Thoracic aorta (tissue), 2 donors: ENCODE results near the gene PDE6D. TPM values are rescaled to one million over a fixed set of nuclear protein-coding genes. Genes with fewer than 3 reads are reported as not detected.

Experiments used
- ATAC-seq: fragments of 150-250 bp; one replicate; pipeline ENCODE4 v1.8.0; 2017; ENCODE audit warnings: low read depth; ENCODE audit not compliant: insufficient number of reproducible peaks, low FRiP score
- DNase-seq: peaks from one replicate; pipeline ENCODE4 v3.0.0-alpha.2; 2020; ENCODE audit warnings: low spot score
- H3K27ac ChIP-seq, 2 donors: fragments of 200-600 bp; sonication (generic); 1 replicate in 1 of 2; 2 replicates in 1 of 2; pipeline ENCODE4 v1.5.1; 2016; ENCODE audit warnings: mild to moderate bottlenecking in 2 of 2, moderate library complexity in 2 of 2
- H3K27me3 ChIP-seq: fragments of 200-600 bp; sonication (generic); replicated peaks from 2 replicates; pipeline ENCODE4 v1.6.0; 2016; ENCODE audit warnings: mild to moderate bottlenecking; ENCODE audit not compliant: insufficient read depth
- H3K36me3 ChIP-seq: fragments of 200-600 bp; sonication (generic); one replicate; pipeline ENCODE4 v1.5.1; 2016
- H3K4me1 ChIP-seq, 2 donors: fragments of 200-600 bp; sonication (generic); 1 replicate in 1 of 2; 2 replicates in 1 of 2; pipeline versions ENCODE4 v1.5.1 to v1.6.0; 2016; ENCODE audit warnings: low read depth in 2 of 2, mild to moderate bottlenecking in 1 of 2; ENCODE audit not compliant: control insufficient read depth in 1 of 2
- H3K4me3 ChIP-seq: fragments of 200-600 bp; sonication (generic); 2 replicates; pipeline ENCODE4 v1.5.1; 2016; ENCODE audit warnings: mild to moderate bottlenecking
- H3K9me3 ChIP-seq: fragments of 200-600 bp; sonication (generic); 2 replicates; pipeline ENCODE4 v1.5.1; 2016
- total RNA-seq, 2 donors: library from RNA; depleted of rRNA; stranded (reverse); fragments of >200 nt; gene quantifications; one replicate each; pipeline versions ENCODE4 v1.1.0 to v1.2.3, GENCODE V29; 2016
- TF ChIP-seq, protein P1 (sequence below): fragments of 200-600 bp; sonication (generic); IDR thresholded peaks from one replicate; pipeline ENCODE4 v1.5.1; 2019; ENCODE audit warnings: antibody characterized with exemption

Gene PDE6D
- total RNA-seq, 2 donors from 2014 or later = 24.9 to 30.2 TPM

DNA sequence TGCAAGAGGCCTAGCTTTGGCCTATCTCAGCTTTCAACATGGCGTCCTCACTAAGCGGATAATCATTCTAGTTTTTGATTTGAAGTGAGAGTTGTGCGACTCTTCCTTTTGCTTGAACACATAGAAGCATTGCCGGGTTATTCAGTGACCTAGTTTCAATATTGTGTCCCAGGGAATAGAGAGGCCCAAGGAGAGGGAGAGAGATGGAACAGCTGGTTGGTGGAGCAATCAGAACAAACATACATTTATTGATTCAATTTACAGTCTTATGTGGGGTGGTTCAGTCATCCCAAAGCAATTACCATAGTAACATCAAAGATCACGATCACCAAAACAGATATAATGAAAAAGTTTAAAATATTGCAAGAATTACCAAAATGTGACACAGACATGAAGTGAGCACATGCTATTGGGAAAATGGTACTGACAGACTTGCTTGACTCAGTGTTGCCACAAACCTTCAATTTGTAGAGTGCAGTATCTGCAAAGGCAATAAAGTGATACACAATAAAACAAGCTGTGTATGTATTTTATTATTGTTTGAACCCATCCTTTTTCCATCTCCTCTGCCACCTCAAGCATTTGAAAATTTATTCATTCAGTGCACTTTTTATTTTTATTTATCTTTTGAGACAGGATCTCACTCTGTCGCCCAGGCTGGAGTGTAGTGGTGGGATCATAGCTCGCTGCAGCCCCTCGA, 35.4 kb upstream of the PDE6D start:
- Histone ChIP-seq H3K27me3 (no peaks in the 10 kb centered on the region), H3K9me3 (peaks cover 3% of the 10 kb centered on the region), H3K27ac (no peak overlapping the region), H3K36me3 (peaks cover 3% of the 10 kb centered on the region), H3K4me1 (no peaks in the 10 kb centered on the region), H3K4me3 (no peak overlapping the region)
- DNase-seq = no peak
- TF ChIP-seq, protein P1, sequence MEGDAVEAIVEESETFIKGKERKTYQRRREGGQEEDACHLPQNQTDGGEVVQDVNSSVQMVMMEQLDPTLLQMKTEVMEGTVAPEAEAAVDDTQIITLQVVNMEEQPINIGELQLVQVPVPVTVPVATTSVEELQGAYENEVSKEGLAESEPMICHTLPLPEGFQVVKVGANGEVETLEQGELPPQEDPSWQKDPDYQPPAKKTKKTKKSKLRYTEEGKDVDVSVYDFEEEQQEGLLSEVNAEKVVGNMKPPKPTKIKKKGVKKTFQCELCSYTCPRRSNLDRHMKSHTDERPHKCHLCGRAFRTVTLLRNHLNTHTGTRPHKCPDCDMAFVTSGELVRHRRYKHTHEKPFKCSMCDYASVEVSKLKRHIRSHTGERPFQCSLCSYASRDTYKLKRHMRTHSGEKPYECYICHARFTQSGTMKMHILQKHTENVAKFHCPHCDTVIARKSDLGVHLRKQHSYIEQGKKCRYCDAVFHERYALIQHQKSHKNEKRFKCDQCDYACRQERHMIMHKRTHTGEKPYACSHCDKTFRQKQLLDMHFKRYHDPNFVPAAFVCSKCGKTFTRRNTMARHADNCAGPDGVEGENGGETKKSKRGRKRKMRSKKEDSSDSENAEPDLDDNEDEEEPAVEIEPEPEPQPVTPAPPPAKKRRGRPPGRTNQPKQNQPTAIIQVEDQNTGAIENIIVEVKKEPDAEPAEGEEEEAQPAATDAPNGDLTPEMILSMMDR = no peak
- no peak for ATAC-seq

DNA sequence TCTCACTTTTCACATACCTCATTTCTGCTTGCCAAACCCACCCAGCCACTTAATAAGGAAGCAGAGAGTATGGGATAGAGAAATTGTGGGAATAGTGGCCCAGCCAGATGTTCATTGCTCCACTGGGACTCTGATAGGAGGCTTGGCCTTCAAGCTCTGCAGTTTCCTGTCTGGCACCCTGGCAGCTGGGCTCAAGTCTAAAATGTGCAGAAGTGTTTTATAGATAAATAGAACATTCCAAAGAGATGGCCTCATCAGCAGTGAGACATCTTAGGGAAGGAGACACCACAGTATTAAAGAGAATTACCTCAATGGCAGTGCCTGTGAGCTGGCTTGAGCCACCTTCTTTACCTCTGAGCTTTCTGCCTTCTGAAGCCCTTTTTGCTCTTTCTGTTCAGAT, 29.8 kb upstream of the PDE6D start:
- H3K4me1 ChIP-seq = no peaks in the 10 kb centered on the region
- peaks cover 3% of the 10 kb centered on the region for H3K9me3 ChIP-seq
- no peaks in the 10 kb centered on the region for H3K27me3 ChIP-seq
- ATAC-seq (no peak), DNase-seq (no peak)
- TF ChIP-seq, protein P1 = no peak
- peaks cover 38% of the 10 kb centered on the region for H3K36me3 ChIP-seq
- H3K27ac ChIP-seq = no peak overlapping the region
- H3K4me3 ChIP-seq = no peak overlapping the region

DNA sequence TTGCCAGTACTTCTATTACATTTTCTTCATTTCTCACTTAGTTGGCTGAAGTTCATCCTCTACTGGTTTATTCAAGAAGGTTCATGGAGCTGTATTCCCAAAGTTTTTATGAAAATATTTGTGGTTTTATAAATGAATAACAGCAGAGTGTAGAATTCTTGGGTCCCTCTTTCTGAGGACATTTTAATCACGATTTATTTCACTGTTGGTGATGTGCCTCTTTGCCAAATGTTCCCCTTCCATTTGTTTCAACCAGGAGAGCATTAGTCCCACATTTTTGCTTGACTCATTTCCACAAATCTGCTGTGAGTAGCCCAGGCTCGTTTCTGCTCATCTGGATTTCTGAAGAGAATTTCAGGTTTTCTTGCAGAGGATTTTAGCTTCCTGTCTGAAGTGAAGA, 25.9 kb upstream of the PDE6D start:
- TF ChIP-seq, protein P1 = no peak
- H3K27me3 ChIP-seq = no peaks in the 10 kb centered on the region
- no peak for ATAC-seq
- H3K36me3 ChIP-seq = peaks cover 43% of the 10 kb centered on the region
- H3K27ac ChIP-seq = no peak overlapping the region
- H3K4me3 ChIP-seq = no peak overlapping the region
- no peaks in the 10 kb centered on the region for H3K9me3 ChIP-seq
- no peaks in the 10 kb centered on the region for H3K4me1 ChIP-seq
- no peak for DNase-seq

DNA sequence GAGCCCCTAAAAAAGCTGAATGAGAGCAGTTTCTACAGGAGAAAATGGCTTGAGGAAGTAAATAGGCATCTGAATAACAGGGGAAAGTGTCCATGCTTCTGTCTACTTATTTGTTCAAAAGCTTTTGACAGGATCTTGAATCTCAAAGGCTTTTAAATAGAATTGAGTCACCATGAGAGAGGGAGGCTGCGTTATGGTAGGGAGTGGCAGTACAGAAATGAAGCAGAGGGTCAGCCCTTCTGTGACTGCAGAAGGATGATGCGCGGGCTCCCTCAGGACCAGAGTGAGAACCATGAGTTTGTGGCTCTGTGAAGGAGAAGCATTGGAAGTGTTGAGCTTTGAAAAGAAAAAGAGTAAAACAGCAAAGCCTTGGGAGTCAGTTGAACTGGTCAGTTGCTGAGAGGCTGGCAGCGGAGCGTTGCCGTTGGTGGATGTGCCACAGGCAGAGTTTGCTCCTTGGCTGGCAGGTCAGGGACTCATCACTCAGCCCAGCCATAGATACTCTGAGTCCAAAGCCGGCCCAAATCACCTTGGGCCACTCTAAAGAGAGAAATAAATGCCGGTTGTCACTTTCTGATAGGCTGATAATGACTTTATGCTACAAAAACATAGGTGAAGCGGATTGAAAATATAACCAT, 22.5 kb upstream of the PDE6D start:
- Histone ChIP-seq H3K4me1 (no peaks in the 10 kb centered on the region), H3K27me3 (no peaks in the 10 kb centered on the region), H3K27ac (no peak overlapping the region), H3K9me3 (no peaks in the 10 kb centered on the region), H3K4me3 (no peak overlapping the region), H3K36me3 (peaks cover 42% of the 10 kb centered on the region)
- TF ChIP-seq, protein P1 = no peak
- ATAC-seq = no peak
- DNase-seq = no peak

DNA sequence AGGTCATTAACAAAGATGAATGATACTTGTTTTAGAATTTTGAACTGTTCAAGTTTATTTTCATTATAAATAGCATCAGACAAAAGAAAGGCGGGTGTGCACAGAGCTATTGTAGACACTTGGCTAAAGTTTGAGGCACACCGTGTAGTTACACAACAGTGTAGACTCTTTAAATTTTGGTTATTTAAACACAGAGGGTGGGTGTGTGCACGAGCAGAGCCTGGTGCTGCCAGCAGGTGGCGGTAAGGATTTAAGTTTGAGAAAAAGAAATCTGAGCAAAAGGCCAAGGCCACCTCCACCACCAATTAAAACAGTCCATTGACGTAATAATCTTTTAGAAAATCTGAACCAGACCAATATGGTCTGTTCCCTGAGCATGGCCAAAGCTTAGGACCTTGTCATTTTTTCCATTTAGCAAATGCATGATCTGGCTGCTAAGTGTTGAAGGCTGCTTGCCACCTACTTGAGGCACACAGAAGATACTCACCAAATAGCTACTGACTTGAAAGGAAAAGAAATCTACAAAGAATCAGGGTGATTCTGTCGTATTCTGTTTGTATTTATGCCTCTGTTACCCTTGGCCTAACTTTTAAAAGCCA, 19.5 kb upstream of the PDE6D start:
- no peaks in the 10 kb centered on the region for H3K4me1 ChIP-seq
- H3K36me3 ChIP-seq = peaks cover 43% of the 10 kb centered on the region
- H3K27me3 ChIP-seq = no peaks in the 10 kb centered on the region
- H3K4me3 ChIP-seq = no peak overlapping the region
- no peaks in the 10 kb centered on the region for H3K9me3 ChIP-seq
- ATAC-seq (no peak), DNase-seq (no peak)
- H3K27ac ChIP-seq = no peak overlapping the region
- TF ChIP-seq, protein P1 = peak; percentile 36
